ENCODE measurements around the gene TSPEAR.

The TSPEAR gene

DNA sequence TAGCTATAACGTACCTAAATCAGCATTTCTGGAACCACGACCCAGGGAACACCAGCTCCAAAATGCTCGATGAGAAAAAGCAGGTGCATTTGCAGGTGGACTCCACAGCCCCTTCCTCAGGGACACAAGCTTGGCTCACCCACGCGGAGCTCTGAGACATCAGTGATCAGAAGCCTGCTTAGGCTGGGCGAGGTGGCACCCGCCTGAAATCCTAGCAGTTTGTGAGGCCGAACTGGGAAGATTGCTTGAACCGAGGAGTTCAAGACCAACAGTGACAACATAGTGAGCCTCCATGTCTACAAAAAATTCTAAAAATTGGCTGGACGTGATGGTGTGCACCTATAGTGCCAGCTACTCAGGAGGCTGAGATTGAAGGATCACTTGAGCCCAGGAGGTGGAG is 2.5 kb upstream of the TSPEAR start:
- Histone ChIP-seq H3K9me2 (ENCODE audit: low read depth, low read length) (no peaks in the 10 kb centered on the region), H4K20me1 (ENCODE audit: insufficient read depth, low read length) (no peaks in the 10 kb centered on the region)

GRCh38 chr21:44713130-44713529 is 1.8 kb upstream of the TSPEAR start:
- no peak overlapping the region for H2AFZ ChIP-seq (ENCODE audit: low read length)
- H3K27me3 ChIP-seq (ENCODE audit: insufficient read depth, low read length), result no peaks in the 10 kb centered on the region
- H3K4me2 ChIP-seq (ENCODE audit: low read length), result no peak overlapping the region
- no peaks in the 10 kb centered on the region for H4K20me1 ChIP-seq (ENCODE audit: insufficient read depth, low read length)
- H3K79me2 ChIP-seq (ENCODE audit: insufficient read depth, low read length), result no peaks in the 10 kb centered on the region
- no peak overlapping the region for H3K9ac ChIP-seq (ENCODE audit: low read length)
- H3K27ac ChIP-seq (ENCODE audit: low read depth, low read length, poor library complexity, severe bottlenecking), result no peak overlapping the region
- no peaks in the 10 kb centered on the region for H3K9me2 ChIP-seq (ENCODE audit: low read depth, low read length)
- H3K36me3 ChIP-seq (ENCODE audit: insufficient read depth, low read length), result no peaks in the 10 kb centered on the region
- H3K9me3 ChIP-seq (ENCODE audit: low read length), result no peaks in the 10 kb centered on the region
- H3K4me3 ChIP-seq (ENCODE audit: low read depth, low read length, poor library complexity, severe bottlenecking), result no peak overlapping the region
- H3K4me1 ChIP-seq (ENCODE audit: insufficient read depth, low read length, severe bottlenecking), result no peaks in the 10 kb centered on the region
- TF ChIP-seq, protein P1, sequence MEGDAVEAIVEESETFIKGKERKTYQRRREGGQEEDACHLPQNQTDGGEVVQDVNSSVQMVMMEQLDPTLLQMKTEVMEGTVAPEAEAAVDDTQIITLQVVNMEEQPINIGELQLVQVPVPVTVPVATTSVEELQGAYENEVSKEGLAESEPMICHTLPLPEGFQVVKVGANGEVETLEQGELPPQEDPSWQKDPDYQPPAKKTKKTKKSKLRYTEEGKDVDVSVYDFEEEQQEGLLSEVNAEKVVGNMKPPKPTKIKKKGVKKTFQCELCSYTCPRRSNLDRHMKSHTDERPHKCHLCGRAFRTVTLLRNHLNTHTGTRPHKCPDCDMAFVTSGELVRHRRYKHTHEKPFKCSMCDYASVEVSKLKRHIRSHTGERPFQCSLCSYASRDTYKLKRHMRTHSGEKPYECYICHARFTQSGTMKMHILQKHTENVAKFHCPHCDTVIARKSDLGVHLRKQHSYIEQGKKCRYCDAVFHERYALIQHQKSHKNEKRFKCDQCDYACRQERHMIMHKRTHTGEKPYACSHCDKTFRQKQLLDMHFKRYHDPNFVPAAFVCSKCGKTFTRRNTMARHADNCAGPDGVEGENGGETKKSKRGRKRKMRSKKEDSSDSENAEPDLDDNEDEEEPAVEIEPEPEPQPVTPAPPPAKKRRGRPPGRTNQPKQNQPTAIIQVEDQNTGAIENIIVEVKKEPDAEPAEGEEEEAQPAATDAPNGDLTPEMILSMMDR (IDR thresholded peaks at IDR 0.05; ENCODE audit: low read length), result no peak
- no peak for TF ChIP-seq EZH2 (IDR thresholded peaks at IDR 0.05; ENCODE audit: borderline replicate concordance, low read length)
- no peaks in the 10 kb centered on the region for H3F3A ChIP-seq (ENCODE audit: insufficient read depth, low read length)

More for the DNA sequence above, 2.5 kb upstream of the TSPEAR start:
- no peaks in the 10 kb centered on the region for H3K27me3 ChIP-seq (ENCODE audit: insufficient read depth, low read length)
- no peaks in the 10 kb centered on the region for H3F3A ChIP-seq (ENCODE audit: insufficient read depth, low read length)
- no peaks in the 10 kb centered on the region for H3K9me3 ChIP-seq (ENCODE audit: low read length)
- H3K36me3 ChIP-seq (ENCODE audit: insufficient read depth, low read length), result no peaks in the 10 kb centered on the region
- H3K4me1 ChIP-seq (ENCODE audit: insufficient read depth, low read length, severe bottlenecking), result no peaks in the 10 kb centered on the region
- H3K27ac ChIP-seq (ENCODE audit: low read depth, low read length, poor library complexity, severe bottlenecking), result no peak overlapping the region
- H3K4me3 ChIP-seq (ENCODE audit: low read depth, low read length, poor library complexity, severe bottlenecking), result no peak overlapping the region
- TF ChIP-seq EZH2 (IDR thresholded peaks at IDR 0.05; ENCODE audit: borderline replicate concordance, low read length), result no peak
- TF ChIP-seq, protein P1 (IDR thresholded peaks at IDR 0.05; ENCODE audit: low read length), result no peak
- no peaks in the 10 kb centered on the region for H3K79me2 ChIP-seq (ENCODE audit: insufficient read depth, low read length)
- no peak overlapping the region for H2AFZ ChIP-seq (ENCODE audit: low read length)
- no peak overlapping the region for H3K9ac ChIP-seq (ENCODE audit: low read length)
- no peak overlapping the region for H3K4me2 ChIP-seq (ENCODE audit: low read length)

- no peak for TF ChIP-seq EZH2 (IDR thresholded peaks at IDR 0.05; ENCODE audit: borderline replicate concordance, low read length)
- TF ChIP-seq, protein P1 (IDR thresholded peaks at IDR 0.05; ENCODE audit: low read length), result no peak
- H3K27ac ChIP-seq (ENCODE audit: low read depth, low read length, poor library complexity, severe bottlenecking), result no peak overlapping the region
- H3K4me1 ChIP-seq (ENCODE audit: insufficient read depth, low read length, severe bottlenecking), result no peaks in the 10 kb centered on the region
- no peaks in the 10 kb centered on the region for H4K20me1 ChIP-seq (ENCODE audit: insufficient read depth, low read length)
- H3K9ac ChIP-seq (ENCODE audit: low read length), result no peak overlapping the region
- no peaks in the 10 kb centered on the region for H3F3A ChIP-seq (ENCODE audit: insufficient read depth, low read length)
- H3K4me3 ChIP-seq (ENCODE audit: low read depth, low read length, poor library complexity, severe bottlenecking), result no peak overlapping the region
- no peak overlapping the region for H3K4me2 ChIP-seq (ENCODE audit: low read length)
- no peaks in the 10 kb centered on the region for H3K27me3 ChIP-seq (ENCODE audit: insufficient read depth, low read length)
- H2AFZ ChIP-seq (ENCODE audit: low read length), result no peak overlapping the region
- no peaks in the 10 kb centered on the region for H3K9me3 ChIP-seq (ENCODE audit: low read length)
- H3K9me2 ChIP-seq (ENCODE audit: low read depth, low read length), result no peaks in the 10 kb centered on the region
- no peaks in the 10 kb centered on the region for H3K36me3 ChIP-seq (ENCODE audit: insufficient read depth, low read length)
- H3K79me2 ChIP-seq (ENCODE audit: insufficient read depth, low read length), result no peaks in the 10 kb centered on the region
These were observed 1.0 kb upstream of the TSPEAR start for GRCh38 chr21:44712203-44713028.
